Esophagus squamous epithelium (tissue), 5 donors: Measurements from ENCODE around the gene GMDS. TPM values are rescaled to one million over a fixed set of nuclear protein-coding genes. Genes with fewer than 3 reads are reported as not detected.
A peak's percentile ranks its signal among the peaks of the same experiment; 100 is the strongest.

ENCODE experiments used
- DNase-seq: peaks from one replicate; lab custom pipeline; 2025; lab: John Stamatoyannopoulos, UW
- H3K27ac ChIP-seq, 4 donors: fragments of 200-600 bp; sonication (generic); one replicate each; pipeline ENCODE4 v1.5.1; 2016 to 2019; ENCODE audit warnings: mild to moderate bottlenecking in 1 of 4
- H3K27me3 ChIP-seq, 4 donors: fragments of 200-600 bp; sonication (generic); 1 replicate in 3 of 4; 2 replicates in 1 of 4; pipeline versions ENCODE4 v1.5.1 to v1.6.0; 2017 to 2021; ENCODE audit warnings: antibody characterized with exemption in 1 of 4
- H3K36me3 ChIP-seq, 3 donors: fragments of 200-600 bp; sonication (generic); one replicate each; pipeline ENCODE4 v1.5.1; 2016 to 2019
- H3K4me1 ChIP-seq, 3 donors: fragments of 200-600 bp; sonication (generic); one replicate each; pipeline ENCODE4 v1.5.1; 2017 to 2019
- H3K4me3 ChIP-seq, 4 donors: fragments of 200-600 bp; sonication (generic); 1 replicate in 3 of 4; 2 replicates in 1 of 4; pipeline ENCODE4 v1.5.1; 2016 to 2019; ENCODE audit warnings: mild to moderate bottlenecking in 2 of 4, moderate library complexity in 1 of 4
- H3K9me3 ChIP-seq, 3 donors: fragments of 200-600 bp; sonication (generic); one replicate each; pipeline ENCODE4 v1.5.1; 2016 to 2019
- POLR2A ChIP-seq, 4 donors: fragments of 450-650 bp; IDR thresholded peaks; one replicate each; pipeline ENCODE4 v1.6.1; 2017; ENCODE audit warnings: antibody characterized with exemption in 4 of 4, mild to moderate bottlenecking in 4 of 4, moderate library complexity in 3 of 4
- WGBS, 2 donors: methylation state at CpG; one replicate each; pipeline ENCODE4 v1.1.5; 2018; 5-methylcytosine and 5-hydroxymethylcytosine counted together
- intact Hi-C: fragments of 100-400 bp; cut with DNase I; formaldehyde crosslinking; loops from one replicate; pipeline ENCODE4 v1.15.0; 2022
- total RNA-seq, 4 donors: library from RNA; depleted of rRNA; stranded (reverse); fragments of >200 nt; gene quantifications; one replicate each; pipeline ENCODE4 v1.1.0, GENCODE V29; 2016
- TF ChIP-seq, protein P1 (sequence below), 6 experiments: fragments of 450-650 bp in 4 of 6; fragments of 200-600 bp in 2 of 6; sonication (generic) in 2 of 6; IDR thresholded peaks; one replicate each; pipeline ENCODE4 v1.5.1; 2016 to 2019; ENCODE audit warnings: antibody characterized with exemption in 6 of 6, mild to moderate bottlenecking in 4 of 6, moderate library complexity in 4 of 6
- donor health status: DM: yes; HTN: yes; CAD: no.

The GMDS gene
- total RNA-seq, 4 donors from 2014 or later = 17.9 to 58.7 (median 36.7) TPM

- H3K36me3 ChIP-seq = no peaks in the 10 kb centered on the region
- no peak overlapping the region for H3K4me3 ChIP-seq
- no peaks in the 10 kb centered on the region for H3K9me3 ChIP-seq
- no peak for DNase-seq
- peaks cover 0 to 9% (median 0%) of the 10 kb centered on the region in 4 donors for H3K27me3 ChIP-seq
- intact Hi-C loops = no loop called here
- TF ChIP-seq, protein P1, sequence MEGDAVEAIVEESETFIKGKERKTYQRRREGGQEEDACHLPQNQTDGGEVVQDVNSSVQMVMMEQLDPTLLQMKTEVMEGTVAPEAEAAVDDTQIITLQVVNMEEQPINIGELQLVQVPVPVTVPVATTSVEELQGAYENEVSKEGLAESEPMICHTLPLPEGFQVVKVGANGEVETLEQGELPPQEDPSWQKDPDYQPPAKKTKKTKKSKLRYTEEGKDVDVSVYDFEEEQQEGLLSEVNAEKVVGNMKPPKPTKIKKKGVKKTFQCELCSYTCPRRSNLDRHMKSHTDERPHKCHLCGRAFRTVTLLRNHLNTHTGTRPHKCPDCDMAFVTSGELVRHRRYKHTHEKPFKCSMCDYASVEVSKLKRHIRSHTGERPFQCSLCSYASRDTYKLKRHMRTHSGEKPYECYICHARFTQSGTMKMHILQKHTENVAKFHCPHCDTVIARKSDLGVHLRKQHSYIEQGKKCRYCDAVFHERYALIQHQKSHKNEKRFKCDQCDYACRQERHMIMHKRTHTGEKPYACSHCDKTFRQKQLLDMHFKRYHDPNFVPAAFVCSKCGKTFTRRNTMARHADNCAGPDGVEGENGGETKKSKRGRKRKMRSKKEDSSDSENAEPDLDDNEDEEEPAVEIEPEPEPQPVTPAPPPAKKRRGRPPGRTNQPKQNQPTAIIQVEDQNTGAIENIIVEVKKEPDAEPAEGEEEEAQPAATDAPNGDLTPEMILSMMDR (IDR thresholded peaks at IDR 0.05) = no peak
- no peak for TF ChIP-seq POLR2A (IDR thresholded peaks at IDR 0.05)
- peak overlapping the region in 2 of 4 donors; percentile 51 to 62 for H3K27ac ChIP-seq
- WGBS, 2 donors = 27 to 33% methylated on average over 7 of the region's 7 CpGs
- H3K4me1 ChIP-seq = peaks cover 0 to 40% (median 19%) of the 10 kb centered on the region in 3 donors
Measured at GRCh38 chr6:1767481-1768246, 477.7 kb downstream of the GMDS start.

DNA sequence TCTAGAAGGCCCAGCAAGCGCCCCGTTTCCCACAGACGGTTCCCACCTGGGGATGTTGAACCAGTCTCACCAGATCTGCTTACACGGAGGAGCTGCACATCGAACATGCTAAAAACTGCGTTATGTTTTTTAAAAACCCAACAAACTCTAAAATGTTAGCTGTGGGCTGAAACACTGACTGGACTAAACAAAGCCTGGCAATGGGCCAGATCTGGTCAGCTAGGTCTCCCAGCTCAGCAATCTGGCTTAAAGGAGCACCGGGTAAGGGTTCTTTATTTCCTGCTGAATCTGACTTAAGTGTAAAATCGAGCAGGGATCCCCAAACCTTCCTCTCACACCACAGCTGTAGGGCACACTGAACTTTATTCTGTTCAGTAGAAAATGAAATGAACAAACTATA, 478.8 kb downstream of the GMDS start:
- no peak for TF ChIP-seq POLR2A (IDR thresholded peaks at IDR 0.05)
- TF ChIP-seq, protein P1 (IDR thresholded peaks at IDR 0.05) = no peak
- no peak overlapping the region for H3K4me3 ChIP-seq
- 77 to 84% methylated on average over 6 to 8 of the region's 8 CpGs for WGBS, 2 donors
- peaks cover 0 to 50% (median 19%) of the 10 kb centered on the region in 3 donors for H3K4me1 ChIP-seq
- H3K36me3 ChIP-seq = no peaks in the 10 kb centered on the region
- H3K27ac ChIP-seq = no peak overlapping the region
- intact Hi-C loops = no loop called here
- DNase-seq = no peak
- H3K27me3 ChIP-seq = peaks cover 0 to 9% (median 0%) of the 10 kb centered on the region in 4 donors
- H3K9me3 ChIP-seq = no peaks in the 10 kb centered on the region

DNA sequence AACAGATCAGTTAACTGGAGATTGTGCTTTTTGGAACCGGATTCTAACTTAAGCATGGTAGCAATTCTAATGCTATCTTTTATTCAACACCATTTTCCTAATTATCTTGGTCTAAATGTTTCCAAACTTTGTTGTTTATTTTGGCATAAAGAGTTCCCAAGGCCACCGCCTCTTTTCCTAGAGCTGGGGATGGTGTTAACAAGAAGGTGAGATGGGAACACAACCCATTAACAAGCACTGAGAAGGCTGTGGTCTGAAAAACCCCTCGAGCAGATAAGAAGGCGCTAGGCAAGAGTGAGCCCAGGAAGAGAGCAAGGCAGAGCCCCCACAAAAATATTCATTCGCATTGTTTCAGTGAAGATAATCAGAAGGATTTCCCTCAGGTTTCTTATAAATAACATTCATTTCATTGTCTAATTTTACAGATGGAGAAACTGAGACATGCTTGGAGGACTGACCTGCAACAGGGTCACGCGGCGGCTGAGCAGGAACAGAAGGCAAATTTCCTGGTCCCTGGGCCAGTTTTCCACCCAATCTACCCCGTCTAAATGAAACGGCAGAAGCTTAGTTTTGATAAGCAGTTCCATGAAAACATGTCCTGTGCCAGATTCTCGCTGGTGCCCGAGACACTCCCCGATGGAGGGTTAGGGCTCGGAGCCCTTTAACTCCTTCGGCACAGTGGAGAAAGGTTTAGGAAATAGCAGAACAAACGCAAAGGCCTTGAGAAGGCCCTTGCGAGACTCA, 480.1 kb downstream of the GMDS start:
- Histone ChIP-seq H3K4me1 (peaks cover 0 to 48% (median 16%) of the 10 kb centered on the region in 3 donors), H3K27me3 (peaks cover 0 to 11% (median 0%) of the 10 kb centered on the region in 4 donors), H3K4me3 (no peak overlapping the region), H3K36me3 (no peaks in the 10 kb centered on the region), H3K27ac (peak overlapping the region in 1 of 4 donors; percentile 41), H3K9me3 (no peaks in the 10 kb centered on the region)
- 82 to 87% methylated on average over 16 to 17 of the region's 17 CpGs for WGBS, 2 donors
- DNase-seq = no peak
- intact Hi-C loops = no loop called here
- no peak for TF ChIP-seq POLR2A (IDR thresholded peaks at IDR 0.05)
- TF ChIP-seq, protein P1 (IDR thresholded peaks at IDR 0.05) = no peak

DNA sequence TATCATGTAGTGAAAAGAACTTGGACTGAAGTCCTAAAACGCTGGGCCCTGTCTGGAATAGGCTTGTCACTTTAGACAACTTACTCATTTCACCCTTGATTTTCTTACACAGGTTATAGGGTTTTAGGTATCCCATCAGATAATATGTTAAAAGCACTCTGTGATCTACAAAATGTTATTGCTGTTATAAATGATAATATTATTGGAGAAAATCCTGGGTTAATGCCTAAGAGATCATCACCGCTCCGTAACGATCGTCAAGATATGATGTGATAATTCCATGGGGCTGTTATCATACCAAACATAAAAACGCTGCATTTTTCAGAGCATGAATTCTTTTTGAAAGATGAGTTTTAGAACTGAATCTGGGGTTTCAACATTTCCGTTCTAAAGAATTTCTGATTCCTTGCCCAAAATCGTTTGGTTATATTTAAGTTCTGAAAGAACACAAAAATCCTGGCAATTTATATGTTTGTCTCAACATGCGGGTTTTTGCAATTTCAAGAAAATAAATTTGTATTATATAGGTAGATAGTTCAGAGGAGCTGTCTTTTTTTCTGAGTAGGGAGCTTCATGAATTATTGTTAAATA, 480.9 kb downstream of the GMDS start:
- peaks cover 0 to 46% (median 16%) of the 10 kb centered on the region in 3 donors for H3K4me1 ChIP-seq
- peaks cover 0 to 19% (median 0%) of the 10 kb centered on the region in 4 donors for H3K27me3 ChIP-seq
- H3K27ac ChIP-seq = no peak overlapping the region
- H3K9me3 ChIP-seq = no peaks in the 10 kb centered on the region
- intact Hi-C loops = no loop called here
- H3K36me3 ChIP-seq = no peaks in the 10 kb centered on the region
- no peak for TF ChIP-seq POLR2A (IDR thresholded peaks at IDR 0.05)
- TF ChIP-seq, protein P1 (IDR thresholded peaks at IDR 0.05) = no peak
- no peak for DNase-seq
- 85 to 89% methylated on average over 9 of the region's 9 CpGs for WGBS, 2 donors
- H3K4me3 ChIP-seq = no peak overlapping the region
